GM12873 (cell line): ENCODE measurements around the gene KAT2A.

Experiments used
- CTCF ChIP-seq: IDR thresholded peaks from 2 replicates; pipeline ENCODE4 v1.5.1; 2012; ENCODE audit warnings: low read depth, mild to moderate bottlenecking, moderate library complexity, low read length, control low read depth; ENCODE audit not compliant: insufficient read depth; ENCODE audit errors: missing control alignments

KAT2A gene

GRCh38 chr17:42101513-42102292 is 19.5 kb downstream of the KAT2A start:
- peak; percentile 93 for TF ChIP-seq CTCF

- no peak for TF ChIP-seq CTCF
Measured at GRCh38 chr17:42098730-42099399, 22.3 kb downstream of the KAT2A start.

GRCh38 chr17:42097691-42098631 is 23.2 kb downstream of the KAT2A start, which contains the start of gene ZNF385C:
ZNF385C (minus strand) TSS chr17:42098473; CDS start chr17:42063056, 35,417 bp downstream.
- TF ChIP-seq CTCF: no peak

- TF ChIP-seq CTCF: peak; percentile 24
Measured at GRCh38 chr17:42096360-42097111, 24.6 kb downstream of the KAT2A start.

GRCh38 chr17:42094375-42095069 is 26.6 kb downstream of the KAT2A start:
- no peak for TF ChIP-seq CTCF

GRCh38 chr17:42092939-42093338 is 28.2 kb downstream of the KAT2A start:
- TF ChIP-seq CTCF: no peak
